HCT116 (cell line): ENCODE data around the gene MYO1E.

Source experiments
- ATF3 ChIP-seq: IDR thresholded peaks from 2 replicates; pipeline ENCODE4 v1.6.1; 2012
- CBX3 ChIP-seq: IDR thresholded peaks from 2 replicates; pipeline ENCODE4 v1.6.1; 2012; ENCODE audit warnings: low read depth
- CEBPB ChIP-seq: IDR thresholded peaks from 2 replicates; pipeline ENCODE4 v1.6.1; 2012; ENCODE audit warnings: low read depth
- CTCF ChIP-seq, 3 experiments: fragments of 200-600 bp in 1 of 3; sonication (generic) in 1 of 3; IDR thresholded peaks in 2 of 3; conservative IDR thresholded peaks in 1 of 3; 2 replicates each; pipeline ENCODE4 v1.5.1; 2012 to 2017; ENCODE audit warnings: low read depth in 2 of 3, low read length in 2 of 3, antibody characterized with exemption in 1 of 3, borderline replicate concordance in 1 of 3, control low read depth in 1 of 3, mild to moderate bottlenecking in 1 of 3, mixed read lengths in 1 of 3, mixed run types in 1 of 3, moderate library complexity in 1 of 3; ENCODE audit not compliant: insufficient read depth in 1 of 3
- EZH2 ChIP-seq: fragments of 200-600 bp; sonication (generic); IDR thresholded peaks from 2 replicates; pipeline ENCODE4 v1.6.1; 2017; ENCODE audit warnings: antibody characterized with exemption, mixed run types
- POLR2AphosphoS5 ChIP-seq: IDR thresholded peaks from 2 replicates; pipeline ENCODE4 v1.6.1; 2011; ENCODE audit warnings: mild to moderate bottlenecking, low read depth, low read length, moderate library complexity
- YY1 ChIP-seq: IDR thresholded peaks from 2 replicates; pipeline ENCODE4 v1.6.1; 2011; ENCODE audit warnings: low read length, low read depth, moderate library complexity, mild to moderate bottlenecking; ENCODE audit not compliant: insufficient replicate concordance; ENCODE audit errors: extremely low read depth

- TF ChIP-seq CTCF (IDR thresholded peaks at IDR 0.05 in 2 of 3, conservative IDR thresholded peaks at IDR 0.05 in 1 of 3; ENCODE audit: borderline replicate concordance in 1 of 3, insufficient read depth in 1 of 3, low read depth in 2 of 3, low read length in 2 of 3) (no peak), CEBPB (no peak), CBX3 (no peak), YY1 (no peak), EZH2 (no peak), POLR2AphosphoS5 (no peak), ATF3 (no peak)
Measured at GRCh38 chr15:59332009-59332408, 40.7 kb downstream of the MYO1E start.
